22Rv1 (cell line): ENCODE data around the gene CACNA1C.

ENCODE experiments used
- CTCF ChIP-seq: fragments of 450-650 bp; IDR thresholded peaks from 2 replicates; pipeline ENCODE4 v1.5.1; 2017; ENCODE audit warnings: mild to moderate bottlenecking
- ZFX ChIP-seq: fragments of 450-650 bp; IDR thresholded peaks from 2 replicates; pipeline ENCODE4 v1.6.1; 2017; ENCODE audit warnings: antibody characterized with exemption, borderline replicate concordance

GRCh38 chr12:2256915-2257314, 204.1 kb downstream of the CACNA1C start:
- TF ChIP-seq CTCF: no peak
- no peak for TF ChIP-seq ZFX
